GM21529 (cell line): ENCODE data around the gene OR52I1.

Experiments used
- ATAC-seq: cut with Tn5 transposase; IDR thresholded peaks from one replicate; pipeline ENCODE4 v1.9.1; 2021; ENCODE audit not compliant: unreplicated experiment

Gene OR52I1, protein sequence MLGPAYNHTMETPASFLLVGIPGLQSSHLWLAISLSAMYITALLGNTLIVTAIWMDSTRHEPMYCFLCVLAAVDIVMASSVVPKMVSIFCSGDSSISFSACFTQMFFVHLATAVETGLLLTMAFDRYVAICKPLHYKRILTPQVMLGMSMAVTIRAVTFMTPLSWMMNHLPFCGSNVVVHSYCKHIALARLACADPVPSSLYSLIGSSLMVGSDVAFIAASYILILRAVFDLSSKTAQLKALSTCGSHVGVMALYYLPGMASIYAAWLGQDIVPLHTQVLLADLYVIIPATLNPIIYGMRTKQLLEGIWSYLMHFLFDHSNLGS

DNA sequence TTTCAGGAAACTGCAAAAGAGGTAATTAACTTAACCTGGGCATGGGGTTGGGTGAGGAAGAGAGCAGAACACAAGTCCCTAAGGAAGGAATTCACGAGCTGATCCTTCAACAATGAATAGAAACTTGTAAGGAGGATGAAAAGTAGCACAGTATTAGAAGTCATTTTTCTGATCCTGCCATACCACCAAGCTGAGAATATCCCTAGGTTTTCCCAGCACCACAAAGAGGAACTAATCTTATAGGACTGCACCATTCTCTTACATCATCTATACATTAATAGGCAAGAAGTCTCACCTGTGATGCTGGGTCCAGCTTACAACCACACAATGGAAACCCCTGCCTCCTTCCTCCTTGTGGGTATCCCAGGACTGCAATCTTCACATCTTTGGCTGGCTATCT, at the start of gene OR52I1:
Gene OR52I1 (plus strand): TSS at position 301 of the 400 bp plus-strand sequence. CDS start 0 bp downstream, at position 301.
- ATAC-seq: no peak

DNA sequence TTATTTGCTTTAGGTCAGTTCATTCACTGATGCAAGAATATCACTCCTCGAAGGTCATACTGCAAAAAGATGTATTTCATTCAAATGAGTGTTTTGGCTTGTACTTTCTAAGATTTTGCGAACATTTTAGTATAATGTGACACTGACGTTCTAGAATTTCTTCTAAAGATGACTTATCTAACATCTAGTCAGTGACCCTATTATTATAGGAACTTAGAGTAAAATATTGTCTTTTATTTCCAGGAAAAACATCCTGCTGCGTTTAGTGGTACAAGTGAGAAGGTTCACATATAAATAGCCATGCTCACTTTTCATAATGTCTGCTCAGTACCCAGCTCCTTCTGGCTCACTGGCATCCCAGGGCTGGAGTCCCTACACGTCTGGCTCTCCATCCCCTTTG, 48.9 kb upstream of the OR52I1 start, which contains the start of gene OR52M1:
Gene OR52M1 (plus strand): TSS at position 301 of the 400 bp plus-strand sequence. CDS start 0 bp downstream, at position 301.
- no peak for ATAC-seq

DNA sequence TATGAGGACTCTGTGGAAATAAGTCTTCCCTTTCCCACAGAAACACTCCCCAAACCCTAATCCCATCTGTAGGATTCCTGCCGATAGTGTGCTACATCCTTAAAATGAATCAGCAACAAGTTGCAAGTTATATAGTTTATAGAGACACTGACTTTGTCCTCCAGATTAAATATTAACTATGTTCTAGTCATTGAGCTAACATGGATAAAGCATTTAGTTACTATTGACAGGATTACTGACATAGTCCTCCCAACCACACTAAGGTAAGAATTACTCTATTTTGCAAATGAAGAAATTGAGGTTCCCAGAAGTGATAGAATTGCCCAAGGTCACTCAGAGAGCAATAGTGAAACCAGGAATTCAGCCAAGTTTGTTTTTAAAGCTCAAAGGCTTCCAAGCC, 47.0 kb upstream of the OR52I1 start:
- no peak for ATAC-seq

DNA sequence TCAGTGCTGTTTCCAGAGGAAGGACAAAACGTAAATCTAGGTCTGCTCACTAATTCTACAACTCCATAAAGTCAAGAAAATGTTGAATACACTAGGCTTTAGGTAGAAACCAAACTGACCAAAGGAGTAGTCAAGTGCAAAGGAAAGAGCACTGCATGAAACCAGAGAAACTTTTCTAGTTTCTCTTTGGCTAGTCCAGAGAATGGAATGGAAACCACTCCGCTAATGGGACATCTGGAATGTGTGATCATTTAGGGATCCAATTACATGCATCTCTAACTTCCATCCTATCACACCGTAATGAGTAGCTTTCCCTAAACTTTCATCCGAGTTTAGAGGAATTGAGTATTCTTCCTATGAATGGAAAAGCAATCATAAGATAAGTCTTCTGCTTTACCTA, 46.4 kb upstream of the OR52I1 start:
- ATAC-seq: no peak

DNA sequence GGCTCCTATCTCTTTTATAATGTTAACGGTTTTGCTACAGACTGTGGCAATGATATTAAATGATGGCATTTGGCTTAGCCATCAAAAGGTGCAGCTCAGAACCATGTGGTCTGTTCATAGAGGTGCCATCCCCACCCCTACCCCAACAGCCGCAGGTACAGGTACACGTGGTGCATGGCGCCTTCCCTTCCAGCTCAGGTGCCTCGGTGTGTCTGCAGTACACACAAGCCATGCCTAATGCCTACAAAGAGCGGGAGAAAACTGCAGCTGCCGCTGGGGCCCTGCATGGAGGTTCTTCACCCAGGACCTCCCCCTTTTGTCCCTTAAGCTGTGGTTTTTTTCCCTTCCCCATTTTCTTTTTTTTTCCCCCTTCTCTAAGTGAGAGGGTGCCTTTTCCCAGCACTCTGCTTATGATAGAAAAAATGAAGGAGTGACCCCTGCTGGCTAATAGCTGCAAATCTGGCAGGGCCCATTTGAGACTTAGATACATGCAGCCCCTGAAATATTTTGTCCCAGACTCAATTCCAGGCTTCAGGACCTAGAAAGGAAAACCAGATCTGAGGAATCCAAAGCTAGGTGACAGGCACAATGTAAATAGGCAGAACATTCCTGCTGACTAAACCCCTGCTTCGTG, 42.4 kb upstream of the OR52I1 start:
- ATAC-seq: no peak

DNA sequence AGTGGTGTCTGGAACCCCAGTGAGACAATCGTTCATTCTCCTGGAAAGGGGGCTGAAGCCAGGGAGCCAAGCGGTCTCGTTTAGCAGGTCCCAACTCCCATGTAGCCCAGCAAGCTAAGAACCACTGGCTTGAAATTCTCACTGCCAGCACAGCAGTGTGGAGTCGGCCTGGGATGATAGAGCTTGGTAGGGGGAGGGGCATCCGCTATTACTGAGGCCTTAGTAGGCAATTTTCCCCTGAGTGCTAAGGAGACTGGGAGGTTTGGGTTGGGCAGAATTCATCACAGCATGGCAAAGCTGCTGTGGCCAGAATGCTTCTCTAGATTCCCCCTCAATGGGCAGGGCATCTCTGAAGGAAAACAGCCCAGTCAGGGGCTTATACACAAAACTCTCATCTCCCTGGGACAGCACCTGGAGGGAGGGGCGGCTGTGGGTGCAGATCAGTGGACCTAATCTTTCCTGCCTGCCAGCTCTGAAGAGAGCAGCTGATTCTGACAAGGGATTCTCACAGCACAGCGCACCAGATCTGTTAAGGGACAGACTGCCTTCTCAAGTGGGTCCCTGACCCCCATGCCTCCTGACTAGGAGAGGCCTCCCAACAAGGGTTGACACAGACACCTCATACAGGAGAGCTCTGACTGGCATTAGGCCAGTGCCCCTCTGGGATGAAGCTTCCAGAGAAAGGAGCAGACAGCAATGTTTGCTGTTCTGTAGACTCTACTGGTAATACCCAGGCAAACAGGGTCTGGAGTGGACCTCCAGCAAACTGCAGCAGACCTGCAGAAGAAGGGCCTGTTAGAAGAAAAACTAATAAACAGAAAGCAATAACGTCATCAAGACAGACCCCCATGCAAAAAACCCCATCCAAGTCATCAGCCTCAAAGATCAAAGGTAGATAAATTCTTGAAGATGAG, 34.1 kb upstream of the OR52I1 start:
- no peak for ATAC-seq

DNA sequence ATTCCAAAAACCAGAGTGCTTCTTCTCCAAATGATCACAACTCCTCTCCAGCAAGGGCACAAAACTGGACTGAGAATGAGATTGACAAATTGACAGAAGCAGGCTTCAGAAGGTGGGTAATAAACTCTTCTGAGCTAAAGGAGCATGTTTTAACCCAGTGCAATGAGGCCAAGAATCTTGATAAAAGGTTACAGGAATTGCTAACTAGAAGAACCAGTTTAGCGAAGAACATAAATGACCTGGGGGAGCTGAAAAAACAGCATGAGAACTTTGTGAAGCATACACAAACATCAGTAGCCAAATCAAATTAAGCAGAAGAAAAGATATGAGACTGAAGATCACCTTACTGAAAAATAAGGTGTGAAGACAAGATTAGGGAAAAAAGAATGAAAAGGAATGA, 33.4 kb upstream of the OR52I1 start:
- no peak for ATAC-seq

DNA sequence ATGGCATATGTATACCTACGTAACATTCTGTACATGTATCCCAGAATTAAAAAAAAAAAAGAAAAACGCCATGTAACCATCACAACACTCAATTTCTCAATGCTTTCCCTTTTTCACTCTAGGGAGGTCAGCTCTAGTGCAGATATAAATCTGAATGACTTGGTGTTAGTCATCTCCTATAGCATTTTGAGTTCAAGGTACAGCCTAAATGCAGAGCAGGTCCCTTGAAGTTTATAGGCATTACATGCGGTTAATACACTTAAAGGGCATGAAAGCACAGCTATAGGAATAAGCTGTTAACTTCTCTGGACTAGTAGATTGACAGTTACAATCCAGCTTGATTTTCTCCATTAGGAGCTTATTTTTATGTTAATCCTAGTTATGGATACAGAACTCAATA, 28.5 kb upstream of the OR52I1 start:
- ATAC-seq: no peak

DNA sequence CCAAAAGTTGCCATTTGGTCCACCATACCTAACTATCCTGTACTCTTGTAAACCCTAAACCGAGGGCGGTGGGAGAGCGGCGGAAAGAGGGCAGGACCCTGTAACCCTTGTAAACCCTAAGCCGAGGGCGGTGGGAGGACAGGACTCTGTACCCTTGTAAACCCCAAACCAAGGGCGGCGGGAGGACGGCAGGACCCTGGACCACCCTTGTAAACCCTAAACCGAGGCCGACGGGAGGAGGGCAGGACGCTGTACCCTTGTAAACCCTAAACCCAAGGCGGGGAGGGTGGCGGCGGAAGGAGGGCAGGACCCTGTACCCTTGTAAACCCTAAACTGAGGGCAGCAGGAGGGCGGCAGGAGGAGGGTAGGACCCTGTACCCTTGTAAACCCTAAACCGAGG, 24.8 kb upstream of the OR52I1 start:
- no peak for ATAC-seq

DNA sequence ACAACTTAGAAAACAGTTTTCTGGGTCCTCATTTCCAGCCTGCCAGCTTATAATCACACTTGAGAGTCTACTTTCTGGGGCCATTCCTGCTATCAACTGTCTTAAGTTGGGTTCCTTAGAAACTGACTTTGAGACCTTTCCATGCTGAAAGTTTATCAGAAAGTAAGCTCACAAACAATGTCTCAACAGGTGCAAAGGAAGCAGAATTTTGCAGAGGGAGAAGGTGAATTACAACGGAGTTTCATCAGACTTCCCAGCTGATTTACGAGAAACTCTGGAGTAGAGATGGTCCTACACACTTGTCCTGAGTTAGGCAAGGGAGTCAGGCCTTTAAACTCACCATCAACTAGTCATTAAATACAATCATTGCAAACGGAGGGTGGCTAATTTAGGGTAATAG, 17.0 kb upstream of the OR52I1 start:
- ATAC-seq: no peak

DNA sequence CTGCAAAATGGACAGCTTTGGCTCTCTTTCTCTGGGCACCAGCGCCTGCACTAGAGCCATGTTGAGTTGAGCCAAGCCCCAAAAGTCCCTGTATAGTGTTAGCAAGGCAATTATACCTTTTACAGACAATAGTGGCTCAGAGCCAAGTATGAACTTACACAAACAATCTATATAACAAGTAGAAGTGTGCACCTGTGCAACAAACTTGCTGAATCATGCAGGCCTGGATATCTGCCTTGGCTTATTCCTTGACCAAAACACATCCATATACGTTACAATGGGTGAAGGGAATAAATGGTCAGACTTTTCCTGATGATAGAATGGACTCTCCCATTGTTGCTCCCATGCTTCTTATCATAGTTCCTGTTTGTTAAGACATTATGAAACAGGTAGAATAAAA, 16.1 kb upstream of the OR52I1 start:
- ATAC-seq: no peak

DNA sequence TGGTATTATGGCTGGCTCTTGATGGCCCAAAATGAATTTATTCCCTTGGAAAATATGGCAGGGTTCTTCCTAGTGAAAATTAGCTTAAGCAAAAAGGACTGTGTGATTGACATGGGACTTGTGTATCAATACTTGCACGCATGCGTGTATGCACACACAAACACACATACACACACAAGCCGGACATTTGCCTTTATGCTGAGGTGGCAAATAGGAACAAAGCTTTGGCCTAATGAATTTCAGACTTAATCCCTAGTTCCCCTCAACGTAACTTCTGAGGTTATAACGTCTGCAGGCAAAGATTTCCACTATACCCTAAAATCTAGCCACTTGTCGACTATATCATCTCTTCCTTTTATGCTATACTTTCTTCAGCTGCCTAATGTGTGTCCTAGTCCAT, 15.2 kb upstream of the OR52I1 start:
- ATAC-seq: no peak

DNA sequence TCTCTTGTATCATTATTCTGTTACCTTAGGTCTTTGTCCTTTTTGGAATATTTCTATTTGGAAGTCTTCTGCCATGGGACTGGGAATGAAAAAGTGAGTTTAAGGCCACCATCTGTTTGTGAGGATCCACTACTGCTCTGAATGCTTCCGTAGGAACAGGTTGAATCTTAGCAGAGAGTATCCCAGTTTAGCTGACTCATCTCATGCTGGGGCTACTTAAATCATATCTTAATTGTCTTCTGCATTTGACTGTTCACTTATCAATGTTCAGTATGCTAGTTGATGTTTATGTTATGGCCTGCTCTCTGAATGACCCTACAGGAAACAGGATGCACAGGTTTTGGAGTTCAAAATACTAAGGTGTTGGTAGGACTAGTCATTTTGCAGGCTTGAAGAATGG, 13.7 kb upstream of the OR52I1 start:
- no peak for ATAC-seq

DNA sequence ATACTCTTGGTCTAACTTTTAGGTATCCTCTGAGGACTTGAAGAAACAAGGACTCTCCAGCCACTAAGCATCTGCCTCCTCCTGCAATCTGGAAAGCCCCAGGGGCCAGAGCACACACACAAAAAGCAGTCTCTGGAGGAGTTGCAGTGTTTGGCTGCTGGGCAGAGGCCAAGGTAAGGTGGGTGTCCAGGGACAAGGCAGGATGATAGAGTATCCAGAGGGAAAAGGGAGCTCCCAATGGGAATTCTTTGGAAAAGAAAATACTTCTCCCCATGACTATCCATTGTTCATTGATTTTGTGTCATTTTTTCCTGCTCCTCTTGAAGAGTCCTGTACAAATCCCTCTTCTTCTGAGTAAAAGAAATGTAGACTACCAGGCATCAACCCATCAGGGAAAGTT, 12.4 kb upstream of the OR52I1 start, which contains the start of gene OR52I2:
Gene OR52I2 (plus strand): TSS at position 301 of the 400 bp plus-strand sequence.
- ATAC-seq: no peak

DNA sequence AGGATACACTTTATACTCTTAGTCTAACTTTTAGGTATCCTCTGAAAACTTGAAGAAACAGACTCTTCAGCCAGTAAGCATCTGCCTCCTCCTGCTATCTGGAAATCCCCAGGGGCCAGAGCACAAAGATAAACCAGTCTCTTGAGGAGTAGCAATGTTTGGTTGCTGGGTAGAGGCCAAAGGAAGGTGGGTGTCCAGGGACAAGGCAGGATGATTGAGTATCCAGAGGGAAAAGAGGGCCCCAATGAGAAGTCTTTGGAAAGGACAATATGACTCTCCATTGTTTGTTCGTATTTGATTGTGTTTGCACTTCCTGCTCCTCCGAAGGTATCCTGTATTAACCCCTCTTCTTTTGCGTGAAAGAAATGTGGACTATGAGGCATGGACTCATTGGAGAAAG, 4.8 kb upstream of the OR52I1 start:
- ATAC-seq: no peak

DNA sequence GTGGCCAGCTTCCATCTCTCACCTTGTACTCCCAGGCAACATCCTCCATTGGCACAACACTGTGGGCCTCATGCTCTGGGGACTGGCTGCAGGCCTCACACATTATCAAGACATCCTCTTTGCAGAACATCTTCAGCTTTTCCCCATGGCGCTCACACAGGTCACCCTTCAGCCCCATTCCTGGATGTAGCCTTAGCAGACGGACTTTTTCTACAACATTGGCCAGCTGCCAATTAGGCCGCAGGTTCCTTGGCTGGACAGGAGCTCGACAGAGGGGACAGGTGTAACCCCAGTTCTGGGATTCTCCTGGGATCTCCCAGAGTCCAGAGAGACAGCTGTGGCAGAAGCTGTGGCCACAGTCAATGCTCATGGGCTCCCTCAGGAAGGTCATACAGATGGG, 11.2 kb downstream of the OR52I1 start:
- no peak for ATAC-seq

DNA sequence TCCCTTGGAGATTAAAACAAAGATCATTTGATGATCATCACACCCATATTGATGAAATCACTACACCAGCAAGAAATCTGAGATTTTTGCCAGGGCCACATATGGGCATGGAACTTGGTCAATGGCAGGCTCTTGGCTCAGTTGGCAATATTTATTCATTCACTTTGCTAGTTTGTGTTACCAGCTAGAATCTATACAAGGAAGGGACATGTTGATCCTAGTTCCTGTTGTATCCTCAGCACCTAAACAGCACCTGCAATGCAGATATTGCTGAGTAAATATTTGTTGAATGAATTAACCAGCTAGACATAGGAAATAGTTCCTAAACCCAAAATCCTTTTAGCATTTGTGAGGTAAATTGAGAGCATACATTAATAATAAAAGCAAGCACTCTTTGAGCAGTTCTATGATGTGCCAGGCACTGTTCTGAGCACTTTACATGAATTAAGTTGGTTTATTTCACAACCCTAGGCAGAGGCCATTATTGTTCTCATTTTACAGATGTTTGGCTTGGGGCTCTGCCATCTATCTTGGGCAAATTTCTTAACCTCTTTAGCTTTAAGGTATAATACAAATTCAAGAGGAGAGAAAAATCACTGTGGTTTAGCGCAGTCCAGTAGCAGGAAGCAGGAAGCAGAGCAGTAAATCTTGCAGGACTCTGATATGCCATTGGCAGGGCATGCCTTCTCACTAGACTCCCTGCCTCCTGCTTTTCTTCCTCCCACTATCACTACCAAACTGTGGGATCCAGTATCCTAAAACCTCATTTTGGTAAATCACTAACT, 12.6 kb downstream of the OR52I1 start:
- no peak for ATAC-seq

DNA sequence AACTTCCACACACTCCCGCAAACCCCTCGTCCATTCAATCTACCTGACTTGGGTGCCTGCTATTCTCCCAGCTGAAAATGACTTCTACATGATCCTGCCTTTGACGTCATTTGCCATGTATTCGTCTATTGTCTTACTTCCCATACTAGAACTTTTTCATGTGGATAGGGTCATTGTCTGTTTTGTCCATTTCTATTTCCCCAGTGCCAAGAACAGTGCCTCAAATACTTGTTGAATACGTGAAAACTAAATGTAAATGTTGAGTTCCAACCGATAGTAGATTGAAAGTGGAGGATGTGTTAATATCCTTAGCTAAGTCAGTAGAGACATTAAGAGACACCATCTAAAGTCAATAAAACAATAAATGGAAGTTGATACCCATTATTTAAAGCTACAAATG, 13.3 kb downstream of the OR52I1 start:
- ATAC-seq: no peak

DNA sequence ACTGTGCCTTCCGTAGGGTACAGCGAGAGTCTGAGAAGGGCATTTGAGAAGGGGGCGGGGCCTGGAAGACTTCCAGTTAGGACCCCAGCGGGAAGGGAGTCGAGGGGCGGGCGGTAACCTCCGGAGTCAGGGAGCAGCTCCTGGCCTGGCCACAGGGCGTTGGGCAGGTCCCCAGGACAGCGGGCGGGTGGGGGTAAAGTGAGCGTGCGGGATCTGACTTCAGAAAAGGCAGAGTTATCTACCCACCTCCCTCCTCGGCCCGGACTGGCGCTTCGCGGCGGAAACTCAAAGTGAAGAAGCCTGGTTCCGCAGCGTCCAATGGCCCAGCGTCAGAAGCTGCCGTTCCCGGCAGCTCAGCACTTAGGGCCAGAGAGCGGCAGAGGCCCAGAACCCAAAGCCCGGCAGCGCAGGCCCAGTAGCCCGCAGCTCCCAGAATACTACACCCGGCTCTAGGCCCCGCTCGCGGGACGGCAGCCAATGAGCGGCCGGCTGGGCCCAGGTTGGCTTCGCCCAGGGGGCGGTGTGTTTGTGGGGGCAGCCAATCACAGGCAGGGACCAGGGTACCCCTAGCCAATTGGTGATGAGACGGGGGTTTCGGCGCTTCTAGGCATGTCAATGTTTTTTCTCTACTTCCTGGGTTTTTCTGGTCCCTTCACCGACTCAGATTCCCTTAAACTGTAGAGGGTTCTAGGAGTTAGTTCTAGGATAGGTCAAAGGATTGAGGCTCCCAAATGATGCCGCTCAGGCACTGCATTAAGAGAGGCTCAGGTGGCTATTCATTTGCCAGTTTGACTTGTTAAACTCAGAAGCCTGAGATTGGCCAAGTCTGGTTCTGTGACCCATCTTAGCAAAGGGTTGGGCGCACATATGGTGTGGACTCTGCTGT, 14.2 kb downstream of the OR52I1 start, which contains the start of gene TRIM68:
Gene TRIM68 (minus strand): TSS at position 451 of the 886 bp plus-strand sequence. CDS start 2,727 bp downstream, outside the sequence.
- peak; percentile 100 for ATAC-seq
